ENCODE results near the gene KAZN.

- TF ChIP-seq CTCF (IDR thresholded peaks at IDR 0.05) = no peak
- no peak for TF ChIP-seq POLR2A (IDR thresholded peaks at IDR 0.05)
Measured at GRCh38 chr1:14760780-14761179, 162.3 kb downstream of the KAZN start.

Measured in testis (tissue), 2 donors.